ENCODE measurements around the gene PRKCH.

PRKCH gene

DNA sequence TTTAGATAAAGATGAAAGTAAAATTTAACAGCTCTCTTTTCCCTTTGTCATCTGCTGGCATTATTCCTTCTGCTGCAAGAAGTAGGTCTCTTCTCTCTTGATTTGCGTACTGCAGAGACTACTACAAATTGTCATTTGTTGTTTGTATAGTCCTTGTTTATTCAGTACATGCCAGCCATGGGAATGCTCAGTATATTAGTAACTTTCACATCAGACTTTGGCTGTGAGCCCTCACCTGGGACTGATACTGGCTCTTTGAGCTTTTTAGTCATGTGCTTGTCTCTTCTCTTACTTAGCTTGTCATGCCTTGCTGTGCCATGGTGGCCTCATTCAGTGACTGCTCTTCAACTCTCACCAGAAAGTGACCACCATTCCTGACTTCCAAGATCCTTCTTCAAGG, 169.8 kb downstream of the PRKCH start:
- no peak for DNase-seq
- in situ Hi-C loops (cut with MboI; ENCODE audit: low pct_unique_long_range_greater_than_20kb, low sequenced_read_pairs): no loop called here

DNA sequence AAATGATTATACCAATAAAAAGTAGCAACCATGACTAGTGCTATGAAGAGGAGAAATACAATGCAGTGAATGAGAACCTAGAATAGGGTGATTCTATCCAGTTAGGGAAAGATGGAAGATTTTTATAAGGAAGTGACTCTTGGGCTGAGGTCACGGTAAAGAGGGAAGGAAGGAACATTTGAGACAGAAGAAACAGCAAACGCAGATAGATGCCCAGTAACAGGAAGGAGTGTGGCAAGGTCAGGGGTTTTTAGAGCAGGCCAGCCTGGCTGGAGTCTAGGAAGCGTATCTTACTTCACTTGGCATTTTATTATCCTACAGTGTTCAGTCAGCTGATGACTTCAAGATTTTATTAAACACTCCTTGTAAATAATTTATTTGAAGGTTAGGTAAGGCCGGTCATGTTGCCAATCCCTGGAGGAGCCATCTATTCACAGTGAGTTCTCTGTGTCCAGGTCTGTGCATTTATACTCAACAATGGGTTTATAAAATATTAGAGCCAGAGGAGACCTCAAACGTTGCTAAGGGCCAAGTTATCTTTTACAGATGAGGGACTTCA, 170.6 kb downstream of the PRKCH start:
- no peak for DNase-seq
- in situ Hi-C loops (cut with MboI; ENCODE audit: low pct_unique_long_range_greater_than_20kb, low sequenced_read_pairs): no loop called here

DNA sequence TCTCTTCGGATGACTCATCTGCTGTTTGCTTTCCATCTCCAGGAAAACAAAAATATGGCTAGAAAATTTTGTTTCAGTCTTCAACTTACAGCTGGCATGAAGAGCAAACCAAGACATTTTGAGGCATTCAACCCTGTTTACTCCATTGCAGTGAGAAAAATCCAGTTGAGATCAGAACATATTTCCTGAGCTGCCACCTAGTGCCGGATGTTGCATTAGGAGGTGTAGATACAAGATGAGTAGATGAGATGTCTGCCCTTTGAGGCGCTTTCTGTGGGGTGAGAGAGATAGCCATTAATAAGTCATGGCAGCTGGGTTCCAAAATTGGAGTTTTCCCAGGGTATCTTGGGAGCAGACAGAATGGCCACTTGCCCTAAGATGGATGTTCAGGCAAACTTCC, 171.1 kb downstream of the PRKCH start:
- in situ Hi-C loops (cut with MboI; ENCODE audit: low pct_unique_long_range_greater_than_20kb, low sequenced_read_pairs): no loop called here
- DNase-seq: no peak

DNA sequence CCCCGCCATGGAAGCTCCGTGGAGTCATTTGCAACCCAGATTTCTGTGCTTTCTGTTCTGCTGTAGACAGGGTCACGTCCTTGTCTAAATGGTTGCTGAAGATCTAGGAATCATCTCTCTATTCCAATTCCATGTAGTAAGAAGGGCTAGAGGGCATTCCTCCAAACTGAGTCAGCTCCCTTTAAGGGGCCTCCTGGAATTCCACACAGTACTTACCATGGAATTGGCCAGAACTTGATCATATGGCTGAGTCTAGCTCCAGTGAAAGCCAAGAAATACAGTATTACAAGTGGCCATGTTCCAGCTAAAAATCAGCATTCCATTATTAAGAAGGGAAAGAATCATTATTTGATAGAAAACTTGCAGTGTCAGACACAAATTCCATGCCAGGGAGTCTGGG, 171.9 kb downstream of the PRKCH start:
- in situ Hi-C loops (cut with MboI; ENCODE audit: low pct_unique_long_range_greater_than_20kb, low sequenced_read_pairs): no loop called here
- DNase-seq: no peak

DNA sequence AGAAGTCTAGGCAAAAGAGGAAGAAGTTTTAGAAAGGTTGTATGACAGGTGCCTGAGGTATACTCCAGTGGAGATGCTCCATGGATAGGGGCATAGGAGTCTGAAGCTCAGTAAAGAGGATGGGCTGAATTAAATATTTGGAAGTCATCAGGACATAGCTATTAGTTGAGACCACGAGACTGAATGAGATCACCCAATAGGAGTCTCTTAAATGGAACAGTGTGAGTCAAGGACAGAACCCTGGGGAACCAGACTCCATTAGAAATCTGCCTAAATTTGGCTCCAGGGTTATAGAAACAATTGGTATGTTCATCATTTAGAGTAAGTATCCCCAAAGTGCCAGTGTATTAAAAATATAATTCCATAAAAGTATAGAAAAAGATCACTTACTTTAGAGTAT, 172.6 kb downstream of the PRKCH start:
- no peak for DNase-seq
- in situ Hi-C loops (cut with MboI; ENCODE audit: low pct_unique_long_range_greater_than_20kb, low sequenced_read_pairs): no loop called here

DNA sequence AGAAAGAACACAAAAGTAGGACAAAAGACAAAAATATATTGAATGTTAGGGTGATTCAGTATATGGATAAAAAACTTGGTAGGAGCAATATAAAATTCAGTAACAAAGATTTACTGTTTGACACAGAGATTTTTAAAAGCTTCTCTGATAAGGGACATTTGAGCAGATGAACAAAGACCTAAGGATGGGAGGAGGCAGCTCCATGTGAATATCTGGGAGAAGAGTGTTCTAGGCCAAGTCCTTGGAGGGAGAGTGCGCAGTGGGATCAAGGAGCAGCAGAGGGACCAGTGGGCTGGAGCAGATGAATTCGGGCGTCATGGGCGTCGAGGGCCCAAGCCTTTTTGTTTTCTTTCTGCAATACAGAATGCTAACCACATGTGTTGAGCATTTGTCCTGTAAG, 174.4 kb downstream of the PRKCH start:
- in situ Hi-C loops (cut with MboI; ENCODE audit: low pct_unique_long_range_greater_than_20kb, low sequenced_read_pairs): no loop called here
- no peak for DNase-seq

DNA sequence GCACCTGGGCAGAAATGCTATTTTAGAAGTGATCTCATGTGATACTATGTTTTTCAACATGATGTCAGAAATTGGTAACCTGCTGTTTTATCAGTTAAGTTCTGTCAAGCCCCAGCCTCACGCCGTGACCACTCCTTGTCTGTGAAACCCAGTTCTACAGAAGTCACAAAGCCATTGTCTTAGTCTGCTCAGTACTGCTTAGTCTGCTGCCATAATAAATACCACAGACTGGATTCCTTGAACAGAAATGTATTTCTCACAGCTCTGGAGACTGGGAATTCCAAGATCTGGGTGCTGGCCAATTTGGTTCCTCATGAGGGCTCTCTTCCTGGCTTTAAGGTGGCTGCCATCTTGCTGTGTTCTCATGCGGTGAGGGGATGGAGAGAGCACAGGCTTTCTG, 176.9 kb downstream of the PRKCH start:
- in situ Hi-C loops (cut with MboI; ENCODE audit: low pct_unique_long_range_greater_than_20kb, low sequenced_read_pairs): no loop called here

DNA sequence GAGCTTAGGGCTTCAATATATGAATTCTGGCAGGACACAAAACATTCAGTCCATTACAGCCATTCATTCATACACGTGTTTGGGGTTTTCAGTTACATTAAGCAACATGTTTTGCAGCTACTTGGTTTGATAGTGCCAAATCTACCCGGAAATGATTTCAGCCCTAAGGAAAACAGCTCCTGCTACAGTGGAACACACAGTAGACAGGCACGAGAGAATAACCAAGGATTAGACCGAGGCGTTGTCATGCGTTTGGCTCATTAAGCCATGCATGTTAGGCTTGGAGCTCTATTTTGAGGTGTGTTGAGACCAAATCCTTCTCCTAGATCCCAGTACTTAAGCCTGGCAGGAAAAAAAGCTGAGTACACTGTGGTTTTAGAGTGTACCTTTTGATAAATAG, 177.4 kb downstream of the PRKCH start:
- in situ Hi-C loops (cut with MboI; ENCODE audit: low pct_unique_long_range_greater_than_20kb, low sequenced_read_pairs): no loop called here
- DNase-seq: no peak

More for the DNA sequence above, 176.9 kb downstream of the PRKCH start:
- DNase-seq: no peak

DNA sequence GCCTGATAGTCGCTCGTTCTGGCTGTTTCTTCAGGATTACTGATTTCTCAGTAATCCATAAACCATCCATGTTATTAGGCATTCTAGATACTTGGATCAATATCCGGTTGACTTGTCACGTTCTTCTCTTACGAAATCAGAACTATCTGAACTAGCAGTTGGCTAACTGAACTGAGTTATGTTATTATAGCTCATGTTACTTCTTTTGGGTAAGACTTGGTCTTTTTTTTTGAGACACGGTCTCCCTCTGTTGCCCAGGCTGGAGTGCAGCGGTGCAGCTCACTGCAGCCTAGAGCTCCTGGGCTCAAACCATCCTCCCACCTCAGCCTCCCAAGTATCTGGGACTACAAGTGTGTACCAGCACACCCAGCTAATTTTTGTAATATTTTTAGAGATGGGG, 178.6 kb downstream of the PRKCH start:
- in situ Hi-C loops (cut with MboI; ENCODE audit: low pct_unique_long_range_greater_than_20kb, low sequenced_read_pairs): no loop called here
- DNase-seq: no peak

DNA sequence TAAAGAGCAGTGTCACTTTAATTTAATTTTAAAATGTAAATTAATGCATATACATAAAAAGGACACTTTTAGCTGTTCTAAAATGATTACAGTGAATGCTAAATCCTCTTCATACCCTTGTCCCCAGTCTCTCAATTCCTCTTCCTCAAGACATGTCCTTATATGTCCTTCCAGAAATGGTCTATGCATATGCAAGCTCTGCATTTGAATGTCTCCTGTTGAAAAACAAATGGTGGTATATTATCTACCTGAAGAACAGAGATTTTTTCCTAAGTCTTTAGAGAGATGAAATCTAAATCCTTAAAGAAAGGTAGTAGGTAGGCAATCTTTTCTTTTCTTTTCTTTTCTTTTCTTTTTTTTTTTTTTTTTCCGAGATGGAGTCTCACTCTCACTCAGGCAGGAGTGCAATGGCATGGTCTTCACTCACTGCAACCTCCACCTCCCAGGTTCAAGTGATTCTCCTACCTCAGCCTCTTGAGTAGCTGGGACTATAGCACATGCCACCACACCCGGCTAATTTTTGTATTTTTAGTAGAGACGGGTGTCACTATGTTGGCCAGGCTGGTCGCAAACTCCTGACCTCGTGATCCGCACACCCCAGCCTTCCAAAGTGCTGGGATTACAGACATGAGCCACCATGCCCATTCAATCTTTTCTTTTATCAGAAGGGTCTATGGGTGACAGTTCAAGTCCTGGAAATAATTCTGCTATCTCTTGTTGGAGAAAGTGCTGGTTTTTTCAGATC, 180.5 kb downstream of the PRKCH start:
- in situ Hi-C loops (cut with MboI; ENCODE audit: low pct_unique_long_range_greater_than_20kb, low sequenced_read_pairs): no loop called here
- no peak for DNase-seq

DNA sequence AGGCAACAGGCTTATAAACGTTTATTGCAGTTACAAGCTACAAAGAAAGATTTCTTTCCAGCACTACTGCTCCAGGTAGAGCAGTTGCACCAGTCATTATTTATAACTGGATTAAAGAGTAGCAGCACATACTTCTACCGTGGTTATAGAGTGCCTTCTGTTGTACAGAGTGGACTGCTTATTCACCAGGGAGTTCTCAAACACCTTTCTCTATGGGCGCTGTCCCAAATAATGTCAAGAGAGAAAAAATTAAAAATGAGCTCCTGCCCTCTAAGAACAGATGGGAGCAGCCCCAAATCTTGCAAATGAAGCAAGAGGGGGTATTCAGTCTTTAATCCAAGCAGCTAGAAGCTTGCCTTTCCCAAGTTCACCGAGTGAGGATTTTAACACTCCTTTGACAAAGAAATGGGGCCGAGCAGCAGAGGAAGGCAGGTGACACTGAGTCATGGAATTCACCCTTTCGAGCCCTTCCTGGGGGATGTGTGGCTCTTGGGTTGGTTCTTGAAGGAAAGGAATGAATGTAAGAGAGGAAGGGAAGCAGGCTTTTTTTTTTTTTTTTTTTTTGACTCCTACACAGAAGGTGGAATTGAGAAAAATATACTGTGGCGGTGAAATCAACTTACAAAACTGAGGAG, 181.2 kb downstream of the PRKCH start:
- in situ Hi-C loops (cut with MboI; ENCODE audit: low pct_unique_long_range_greater_than_20kb, low sequenced_read_pairs): no loop called here
- DNase-seq: no peak

DNA sequence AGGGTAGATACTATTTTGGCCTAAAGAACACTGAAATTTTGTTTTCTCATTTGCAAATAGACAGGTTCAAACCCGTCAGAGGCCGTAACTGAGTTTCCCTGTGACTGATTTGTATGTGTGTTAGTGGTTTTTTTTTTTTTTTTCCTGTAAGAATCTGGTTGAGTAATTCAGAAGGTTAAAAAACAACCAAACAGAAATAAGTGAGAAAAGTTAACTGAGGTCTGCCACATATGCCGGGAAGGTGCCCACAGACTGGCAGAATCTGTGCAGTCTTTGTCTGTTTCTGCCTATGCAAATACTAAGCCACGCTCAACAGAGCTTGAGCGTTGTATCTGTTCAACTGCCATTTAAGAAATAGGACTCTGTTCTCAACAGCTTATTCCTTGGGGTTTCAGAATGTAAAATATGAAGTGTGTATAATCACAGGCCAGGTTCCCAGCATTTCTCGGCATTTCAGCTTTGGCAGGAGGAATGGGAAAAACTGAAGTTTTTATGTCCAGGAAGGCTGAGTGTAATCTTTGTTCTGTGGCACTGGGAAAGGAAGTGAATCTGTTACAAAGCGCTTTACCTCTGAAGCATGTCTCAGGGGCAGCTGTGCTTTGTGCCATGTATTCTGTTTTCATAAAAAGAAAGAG, 181.9 kb downstream of the PRKCH start:
- no peak for DNase-seq

DNA sequence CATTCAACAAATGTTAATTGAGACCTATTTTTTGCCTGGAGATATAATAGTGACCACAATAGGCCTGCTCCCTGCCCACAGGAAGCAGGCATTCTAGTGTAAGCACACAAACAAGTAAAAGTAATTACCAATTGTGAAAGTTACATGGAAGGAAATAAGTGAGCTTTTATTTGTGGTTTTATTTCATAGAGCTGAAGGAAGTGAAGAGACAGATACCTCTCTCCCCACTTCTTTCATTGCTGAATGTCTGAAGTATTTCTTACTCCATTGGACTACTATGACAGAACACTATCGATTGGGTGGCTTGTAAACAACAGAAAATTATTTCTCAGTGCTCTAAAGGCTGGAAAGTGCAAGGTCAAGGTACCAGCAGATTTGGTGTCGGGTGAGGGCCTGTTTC, 183.5 kb downstream of the PRKCH start:
- in situ Hi-C loops (cut with MboI; ENCODE audit: low pct_unique_long_range_greater_than_20kb, low sequenced_read_pairs): no loop called here
- no peak for DNase-seq

More for the DNA sequence above, 181.9 kb downstream of the PRKCH start:
- in situ Hi-C loops (cut with MboI; ENCODE audit: low pct_unique_long_range_greater_than_20kb, low sequenced_read_pairs): no loop called here

DNA sequence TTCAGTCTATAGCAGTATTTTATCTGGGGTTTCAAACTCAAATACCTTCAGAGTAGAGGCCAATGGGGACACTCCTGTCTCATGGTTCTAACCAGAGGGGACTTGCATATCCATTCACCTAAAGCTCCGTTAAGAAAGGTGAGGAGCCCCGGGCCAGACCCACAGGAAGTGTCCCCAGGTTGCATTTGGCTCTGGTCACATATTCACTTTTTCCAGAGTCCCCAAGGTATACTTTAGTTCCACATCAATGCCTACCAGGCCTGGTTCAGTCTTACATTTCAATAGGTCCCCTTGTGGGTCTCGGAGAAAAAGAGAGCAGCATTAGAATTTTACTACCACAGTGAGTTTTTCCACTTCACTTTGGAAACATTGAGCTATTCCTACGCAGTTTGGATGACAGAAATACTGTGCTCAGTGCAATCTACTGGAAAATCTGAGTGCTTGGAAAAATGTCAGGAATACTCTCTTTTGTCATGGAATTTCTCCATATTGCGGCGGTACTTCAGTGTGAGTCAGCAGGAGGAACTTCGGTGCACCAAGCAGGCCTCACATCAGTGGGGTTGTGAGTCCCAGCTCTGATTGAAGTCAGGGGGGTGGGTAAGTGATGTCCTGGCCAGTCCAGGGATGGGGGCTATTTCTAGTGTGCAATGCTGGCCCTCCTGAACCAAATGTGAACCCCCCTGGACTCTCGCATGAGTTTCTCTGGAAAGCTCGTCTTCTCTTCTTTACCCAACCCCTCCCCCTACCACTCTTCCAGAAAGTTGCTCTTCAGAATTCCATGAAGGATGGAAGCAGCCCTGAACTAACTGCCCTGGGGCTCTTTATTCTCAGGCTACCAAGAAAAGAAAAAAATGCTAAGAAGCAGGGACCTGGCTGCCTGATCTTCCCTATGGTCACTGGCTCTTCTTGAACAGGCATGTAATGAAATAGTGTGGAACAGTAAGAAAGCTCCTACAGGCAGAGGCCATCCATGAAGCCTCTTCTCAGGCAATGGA, 184.7 kb downstream of the PRKCH start:
- DNase-seq: no peak
- in situ Hi-C loops (cut with MboI; ENCODE audit: low pct_unique_long_range_greater_than_20kb, low sequenced_read_pairs): no loop called here

DNA sequence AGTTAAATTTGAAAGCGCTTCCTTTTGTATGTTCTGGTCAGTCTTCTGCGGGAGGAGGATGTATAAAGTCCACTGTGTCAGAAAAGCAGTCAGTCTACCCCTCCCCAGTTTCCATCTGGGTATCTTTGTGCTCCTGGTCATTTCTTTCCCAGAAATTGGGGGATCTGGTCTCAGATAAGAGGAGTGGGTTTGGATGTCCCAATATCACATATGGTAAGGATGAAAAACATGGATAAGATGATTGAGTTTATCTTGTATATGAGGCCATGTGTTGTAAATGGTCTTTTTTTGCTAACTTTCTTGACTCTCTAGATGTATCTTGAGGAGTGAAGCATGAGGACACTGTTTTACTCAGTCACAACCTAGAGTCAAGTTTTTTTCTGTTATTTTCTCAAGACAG, 187.1 kb downstream of the PRKCH start:
- in situ Hi-C loops (cut with MboI; ENCODE audit: low pct_unique_long_range_greater_than_20kb, low sequenced_read_pairs): no loop called here
- DNase-seq: no peak

DNA sequence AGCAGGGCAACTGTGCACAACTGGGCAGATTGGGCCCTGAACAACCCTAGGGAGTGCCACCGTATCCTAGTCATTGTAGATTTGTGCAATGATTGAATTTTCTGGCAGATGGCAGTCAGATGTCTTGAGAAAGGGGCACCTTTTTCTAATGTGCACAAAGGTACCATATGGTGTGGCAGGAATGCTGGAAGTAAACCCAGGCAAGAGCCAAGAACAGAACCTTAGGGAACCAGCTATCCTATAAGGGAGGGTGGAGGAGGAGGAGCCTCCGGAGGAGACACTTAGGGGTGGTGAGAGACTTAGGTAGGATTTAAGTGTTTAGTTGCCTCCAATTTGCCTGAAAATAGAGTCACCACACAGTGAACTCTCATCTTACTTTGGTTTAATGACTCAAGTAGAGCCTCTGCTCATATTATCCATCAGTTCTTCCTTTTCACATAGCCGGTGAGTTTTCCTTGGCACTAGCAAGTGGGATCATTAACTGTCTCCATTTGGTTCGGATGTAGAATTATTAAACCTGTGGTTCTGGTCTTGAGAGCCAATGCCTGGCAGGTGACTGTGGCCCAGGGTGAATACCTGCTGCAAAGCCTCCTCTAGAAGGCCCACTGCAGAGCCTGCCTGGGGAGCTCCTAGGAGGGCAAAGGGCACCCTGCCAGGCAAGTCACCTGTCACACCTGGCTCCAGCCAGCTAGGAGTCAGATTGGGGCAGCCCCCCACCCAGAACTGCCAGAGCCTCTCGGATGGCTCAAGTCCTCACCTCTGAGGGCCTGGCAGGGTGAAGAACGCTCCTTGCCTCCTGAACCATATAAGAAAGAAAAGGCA, 189.6 kb downstream of the PRKCH start:
- DNase-seq: no peak
- in situ Hi-C loops (cut with MboI; ENCODE audit: low pct_unique_long_range_greater_than_20kb, low sequenced_read_pairs): no loop called here

DNA sequence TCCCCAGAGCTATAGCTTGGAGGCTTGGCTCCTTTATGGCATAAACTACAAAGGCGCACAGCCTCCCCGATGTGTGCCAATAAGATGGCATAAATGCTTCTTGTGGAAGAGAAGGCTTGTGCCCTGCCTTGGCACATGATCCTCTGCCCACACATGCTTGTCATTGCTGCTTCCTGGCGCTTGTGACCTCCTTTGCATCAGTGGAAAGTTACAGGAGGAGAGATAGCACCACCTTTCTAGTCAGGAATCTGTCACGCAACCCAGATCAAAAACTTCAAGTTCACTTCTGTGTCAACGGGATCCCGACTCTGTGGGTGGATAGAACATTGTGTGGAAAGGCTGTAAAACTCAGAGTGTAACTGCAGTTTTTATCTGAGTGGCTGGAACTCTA, 190.2 kb downstream of the PRKCH start:
- no peak for DNase-seq
- in situ Hi-C loops (cut with MboI; ENCODE audit: low pct_unique_long_range_greater_than_20kb, low sequenced_read_pairs): no loop called here

DNA sequence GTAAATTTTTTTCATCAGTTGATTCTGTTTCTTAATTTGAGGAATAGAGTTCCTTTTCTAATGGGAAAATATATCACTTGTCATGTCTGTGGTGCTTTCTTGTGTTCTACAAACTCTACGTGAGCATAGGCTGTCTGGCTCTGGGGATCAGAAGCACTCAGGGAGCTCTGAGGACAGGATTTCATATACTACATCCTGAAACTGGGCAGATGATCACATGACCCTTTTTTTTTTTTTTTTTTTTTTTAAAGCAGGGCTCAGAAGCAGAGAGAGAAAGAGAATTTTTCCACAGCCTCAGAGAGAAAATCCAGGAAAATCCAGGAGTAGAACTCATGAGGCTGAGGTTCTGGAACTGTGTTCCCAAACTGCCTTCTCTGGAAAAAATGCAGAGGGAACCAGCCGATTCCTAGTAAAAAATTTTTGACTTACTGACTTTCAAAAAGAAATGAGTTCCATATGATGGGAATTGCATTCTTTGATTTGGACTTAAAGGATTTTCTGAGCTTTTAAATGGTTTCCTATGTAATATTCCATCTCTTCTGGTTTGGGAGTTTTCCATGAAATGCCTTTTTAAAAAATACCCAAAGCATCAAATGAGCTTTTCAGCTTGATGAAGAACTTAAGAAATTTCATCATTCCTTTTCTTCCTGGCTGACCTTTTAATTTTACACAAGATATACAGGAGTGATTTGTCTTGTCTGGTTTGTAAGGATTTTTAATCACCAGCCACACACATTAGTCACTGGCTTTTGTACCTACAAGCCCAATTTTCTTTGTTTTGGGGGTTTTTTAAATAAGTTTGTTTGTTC, 190.9 kb downstream of the PRKCH start:
- in situ Hi-C loops (cut with MboI; ENCODE audit: low pct_unique_long_range_greater_than_20kb, low sequenced_read_pairs): no loop called here
- no peak for DNase-seq
